ENCODE data around the gene ATF4. TPM values are rescaled to one million over a fixed set of nuclear protein-coding genes. Genes with fewer than 3 reads are reported as not detected.

The ATF4 gene
- total RNA-seq, 1 experiment from 2014 or later, result 488 TPM

- H3K27ac ChIP-seq, result no peak overlapping the region
- H3K36me3 ChIP-seq (ENCODE audit: low read depth), result no peaks in the 10 kb centered on the region
- H4K20me1 ChIP-seq (ENCODE audit: insufficient read depth), result no peaks in the 10 kb centered on the region
- H3F3A ChIP-seq (ENCODE audit: insufficient read depth, low read depth), result peaks cover 5% of the 10 kb centered on the region; the same call in 1 of the 2 replicates
- no peaks in the 10 kb centered on the region for H3K4me1 ChIP-seq (replicated peaks; ENCODE audit: insufficient read depth)
- H3K79me2 ChIP-seq (ENCODE audit: low read depth), result no peaks in the 10 kb centered on the region
- no peak overlapping the region for H3K4me3 ChIP-seq
- H2AFZ ChIP-seq, result no peak overlapping the region
- BruUV-seq (replicated peaks), result no TSS peak
- intact Hi-C loops (cut with micrococcal nuclease; ENCODE audit: unreplicated experiment), result no loop called here
- no peaks in the 10 kb centered on the region for H3K9me2 ChIP-seq (ENCODE audit: insufficient read depth)
- POLR2A ChIA-PET (ENCODE audit: unreplicated experiment), result no interaction called here
- CTCF ChIA-PET, result interaction anchor here (0.6 kb wide), 1 partner anchor 17 kb away, joined by 14 read pairs; no protein-coding TSS in a partner anchor
- peak overlapping the region; percentile 29; the same call in 1 of the 2 replicates for H3K4me2 ChIP-seq
- H3K9me3 ChIP-seq (ENCODE audit: insufficient read depth, low read depth), result no peaks in the 10 kb centered on the region
- peaks cover 43% of the 10 kb centered on the region for H3K27me3 ChIP-seq (ENCODE audit: insufficient read depth, low read depth)
- no peak for TF ChIP-seq EZH2 (IDR thresholded peaks at IDR 0.05; ENCODE audit: low read depth)
- TF ChIP-seq, protein P1, sequence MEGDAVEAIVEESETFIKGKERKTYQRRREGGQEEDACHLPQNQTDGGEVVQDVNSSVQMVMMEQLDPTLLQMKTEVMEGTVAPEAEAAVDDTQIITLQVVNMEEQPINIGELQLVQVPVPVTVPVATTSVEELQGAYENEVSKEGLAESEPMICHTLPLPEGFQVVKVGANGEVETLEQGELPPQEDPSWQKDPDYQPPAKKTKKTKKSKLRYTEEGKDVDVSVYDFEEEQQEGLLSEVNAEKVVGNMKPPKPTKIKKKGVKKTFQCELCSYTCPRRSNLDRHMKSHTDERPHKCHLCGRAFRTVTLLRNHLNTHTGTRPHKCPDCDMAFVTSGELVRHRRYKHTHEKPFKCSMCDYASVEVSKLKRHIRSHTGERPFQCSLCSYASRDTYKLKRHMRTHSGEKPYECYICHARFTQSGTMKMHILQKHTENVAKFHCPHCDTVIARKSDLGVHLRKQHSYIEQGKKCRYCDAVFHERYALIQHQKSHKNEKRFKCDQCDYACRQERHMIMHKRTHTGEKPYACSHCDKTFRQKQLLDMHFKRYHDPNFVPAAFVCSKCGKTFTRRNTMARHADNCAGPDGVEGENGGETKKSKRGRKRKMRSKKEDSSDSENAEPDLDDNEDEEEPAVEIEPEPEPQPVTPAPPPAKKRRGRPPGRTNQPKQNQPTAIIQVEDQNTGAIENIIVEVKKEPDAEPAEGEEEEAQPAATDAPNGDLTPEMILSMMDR (conservative IDR thresholded peaks at IDR 0.05), result no peak
- DNase-seq, result no peak
Measured at GRCh38 chr22:39546889-39547586, 26.7 kb downstream of the ATF4 start.

DNA sequence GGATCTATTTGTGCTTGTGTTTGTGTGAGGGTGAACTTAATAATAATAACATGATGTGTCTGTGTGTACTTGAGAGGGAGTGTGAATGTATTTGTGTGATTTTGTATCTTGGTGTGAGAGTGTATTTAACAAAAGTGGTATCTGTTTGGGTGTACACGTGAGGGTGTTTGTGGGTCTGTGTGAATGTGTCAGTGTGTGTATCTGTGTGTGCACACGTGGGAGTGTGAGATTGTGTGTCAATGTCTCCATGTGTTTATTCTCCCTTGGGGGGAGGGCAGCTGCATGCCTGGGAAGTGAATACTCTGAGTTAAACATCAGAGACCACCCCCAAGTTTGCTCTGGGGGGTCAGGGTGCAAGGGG is 27.2 kb downstream of the ATF4 start:
- intact Hi-C loops (cut with micrococcal nuclease; ENCODE audit: unreplicated experiment), result no loop called here
- H3K27ac ChIP-seq, result no peak overlapping the region
- H4K20me1 ChIP-seq (ENCODE audit: insufficient read depth), result no peaks in the 10 kb centered on the region
- no peaks in the 10 kb centered on the region for H3K36me3 ChIP-seq (ENCODE audit: low read depth)
- H3F3A ChIP-seq (ENCODE audit: insufficient read depth, low read depth), result peaks cover 5% of the 10 kb centered on the region; the same call in 1 of the 2 replicates
- ChIA-PET CTCF (no interaction called here), POLR2A (ENCODE audit: unreplicated experiment) (no interaction called here)
- no peaks in the 10 kb centered on the region for H3K9me3 ChIP-seq (ENCODE audit: insufficient read depth, low read depth)
- DNase-seq, result no peak
- no peaks in the 10 kb centered on the region for H3K9me2 ChIP-seq (ENCODE audit: insufficient read depth)
- TF ChIP-seq EZH2 (IDR thresholded peaks at IDR 0.05; ENCODE audit: low read depth), result no peak
- TF ChIP-seq, protein P1 (conservative IDR thresholded peaks at IDR 0.05), result no peak
- H3K27me3 ChIP-seq (ENCODE audit: insufficient read depth, low read depth), result peaks cover 46% of the 10 kb centered on the region
- H3K4me1 ChIP-seq (replicated peaks; ENCODE audit: insufficient read depth), result no peaks in the 10 kb centered on the region
- H3K4me3 ChIP-seq, result no peak overlapping the region
- no peak overlapping the region for H3K4me2 ChIP-seq
- BruUV-seq (replicated peaks), result no TSS peak
- no peak overlapping the region for H2AFZ ChIP-seq
- no peaks in the 10 kb centered on the region for H3K79me2 ChIP-seq (ENCODE audit: low read depth)

GRCh38 chr22:39553429-39553828 is 33.1 kb downstream of the ATF4 start:
- ChIA-PET POLR2A (ENCODE audit: unreplicated experiment) (interaction anchor here (0.7 kb wide), 1 partner anchor 394 kb away, joined by 3 read pairs; no protein-coding TSS in a partner anchor), CTCF (no interaction called here)
- TF ChIP-seq, protein P1 (conservative IDR thresholded peaks at IDR 0.05), result no peak
- no peak for TF ChIP-seq EZH2 (IDR thresholded peaks at IDR 0.05; ENCODE audit: low read depth)
- H3K79me2 ChIP-seq (ENCODE audit: low read depth), result no peaks in the 10 kb centered on the region
- no peaks in the 10 kb centered on the region for H3K4me1 ChIP-seq (replicated peaks; ENCODE audit: insufficient read depth)
- no peak for DNase-seq
- H4K20me1 ChIP-seq (ENCODE audit: insufficient read depth), result no peaks in the 10 kb centered on the region
- H3K4me3 ChIP-seq, result no peak overlapping the region
- H3K36me3 ChIP-seq (ENCODE audit: low read depth), result no peaks in the 10 kb centered on the region
- H3K27me3 ChIP-seq (ENCODE audit: insufficient read depth, low read depth), result peaks cover 43% of the 10 kb centered on the region; the same call in 1 of the 2 replicates
- H3K9me3 ChIP-seq (ENCODE audit: insufficient read depth, low read depth), result no peaks in the 10 kb centered on the region
- H2AFZ ChIP-seq, result no peak overlapping the region
- peaks cover 9% of the 10 kb centered on the region; the same call in 1 of the 2 replicates for H3F3A ChIP-seq (ENCODE audit: insufficient read depth, low read depth)
- H3K9me2 ChIP-seq (ENCODE audit: insufficient read depth), result no peaks in the 10 kb centered on the region
- intact Hi-C loops (cut with micrococcal nuclease; ENCODE audit: unreplicated experiment), result no loop called here
- H3K4me2 ChIP-seq, result no peak overlapping the region
- H3K27ac ChIP-seq, result no peak overlapping the region
- no TSS peak for BruUV-seq (replicated peaks)

All from PC-9 (cell line).